Smooth muscle cell (in vitro differentiated cells): ENCODE data around the gene LIF. TPM values are rescaled to one million over a fixed set of nuclear protein-coding genes. Genes with fewer than 3 reads are reported as not detected.

Experiments
- DNase-seq: peaks from one replicate; lab custom pipeline; 2025; ENCODE audit not compliant: unreplicated experiment; lab: John Stamatoyannopoulos, UW
- H2AFZ ChIP-seq: fragments of 200-600 bp; sonication (generic); 2 replicates; pipeline ENCODE4 v1.6.0; 2016; ENCODE audit warnings: antibody characterized with exemption, low read depth, mild to moderate bottlenecking
- H3F3A ChIP-seq: fragments of 200-600 bp; sonication (generic); 2 replicates; pipeline ENCODE4 v1.6.0; 2017; ENCODE audit warnings: antibody characterized with exemption, low read depth
- H3K27ac ChIP-seq: fragments of 200-600 bp; sonication (generic); 2 replicates; pipeline ENCODE4 v1.5.1; 2016; ENCODE audit warnings: low read depth, mild to moderate bottlenecking
- H3K27me3 ChIP-seq: fragments of 200-600 bp; sonication (generic); 2 replicates; pipeline ENCODE4 v1.6.1; 2016; ENCODE audit warnings: low read depth, mild to moderate bottlenecking
- H3K36me3 ChIP-seq: fragments of 200-600 bp; sonication (generic); 2 replicates; pipeline ENCODE4 v1.5.1; 2016; ENCODE audit warnings: low read depth
- H3K4me1 ChIP-seq: fragments of 200-600 bp; sonication (generic); 2 replicates; pipeline ENCODE4 v1.5.1; 2016; ENCODE audit warnings: low read depth
- H3K4me2 ChIP-seq: fragments of 200-600 bp; sonication (generic); 2 replicates; pipeline ENCODE4 v1.6.0; 2016; ENCODE audit warnings: mild to moderate bottlenecking
- H3K4me3 ChIP-seq: fragments of 200-600 bp; sonication (generic); 2 replicates; pipeline ENCODE4 v1.5.1; 2016; ENCODE audit warnings: mild to moderate bottlenecking
- H3K79me2 ChIP-seq: fragments of 200-600 bp; sonication (generic); 2 replicates; pipeline ENCODE4 v1.6.0; 2016; ENCODE audit warnings: low read depth, mild to moderate bottlenecking
- H3K9ac ChIP-seq: fragments of 200-600 bp; sonication (generic); 2 replicates; pipeline ENCODE4 v1.6.0; 2016; ENCODE audit warnings: low read depth
- H3K9me3 ChIP-seq: fragments of 200-600 bp; sonication (generic); replicated peaks from 2 replicates; pipeline ENCODE4 v1.5.1; 2016; ENCODE audit warnings: low read depth
- H4K20me1 ChIP-seq: fragments of 200-600 bp; sonication (generic); 2 replicates; pipeline ENCODE4 v1.6.0; 2016; ENCODE audit warnings: low read depth
- WGBS: methylation state at CpG from one replicate; pipeline ENCODE4 v1.1.7; 2016; ENCODE audit warnings: low lambda C conversion rate; 5-methylcytosine and 5-hydroxymethylcytosine counted together
- polyA plus RNA-seq: library from polyadenylated mRNA; unstranded; fragments of >200 nt; fragmentation: Nextera tagmentation; extraction: Ambion mirVana; gene quantifications from 2 replicates; pipeline ENCODE4 v1.2.1, GENCODE V29; 2016
- total RNA-seq: library from RNA; depleted of rRNA; stranded (reverse); fragments of >200 nt; gene quantifications from 2 replicates; pipeline ENCODE4 v1.2.3, GENCODE V29; 2014
- TF ChIP-seq, protein P1 (sequence below): fragments of 200-600 bp; sonication (generic); IDR thresholded peaks from 2 replicates; pipeline ENCODE4 v1.5.1; 2017; ENCODE audit warnings: borderline replicate concordance, mild to moderate bottlenecking, antibody characterized with exemption; ENCODE audit not compliant: insufficient read depth, poor library complexity, severe bottlenecking

Gene LIF
- total and polyA plus RNA-seq, 2 experiments from 2014 or later: 29.9 to 31.2 TPM

DNA sequence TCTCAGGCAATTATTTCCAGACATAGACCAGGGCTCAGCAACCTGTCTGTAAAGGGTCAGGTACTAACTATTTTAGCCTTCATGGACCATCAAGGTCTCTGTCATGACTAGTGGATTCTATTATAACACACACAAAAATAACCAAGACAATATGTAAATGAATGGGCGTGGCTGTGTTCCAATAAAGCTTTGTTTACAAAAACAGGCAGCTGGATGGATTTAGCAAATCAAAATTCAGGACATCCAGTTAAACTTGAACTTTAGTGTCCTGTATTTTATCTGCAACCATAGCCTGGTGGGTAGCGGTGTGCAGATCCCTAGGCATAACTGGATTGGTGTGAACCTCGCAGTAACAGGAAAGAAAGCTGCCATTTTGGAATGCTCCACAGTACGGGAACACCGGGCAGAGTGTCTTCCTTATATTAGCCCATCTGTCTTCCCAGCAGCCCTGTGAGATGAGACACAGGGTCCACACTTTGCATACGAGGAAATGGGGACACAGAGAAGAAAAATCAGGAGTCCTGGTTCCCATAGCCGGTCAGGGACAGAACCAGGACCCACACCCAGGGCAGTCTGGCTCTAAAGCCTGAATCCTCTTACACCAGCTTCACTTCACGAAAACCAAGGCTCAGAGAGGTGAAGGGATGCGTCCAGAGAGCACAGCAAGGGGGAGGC lies 15.6 kb downstream of the LIF start:
- peaks cover 19% of the 10 kb centered on the region for H3K4me1 ChIP-seq
- H2AFZ ChIP-seq: no peak overlapping the region
- WGBS: 90% methylated on average over 9 of the region's 9 CpGs
- H3K27me3 ChIP-seq: no peaks in the 10 kb centered on the region
- no peak for DNase-seq
- TF ChIP-seq, protein P1, sequence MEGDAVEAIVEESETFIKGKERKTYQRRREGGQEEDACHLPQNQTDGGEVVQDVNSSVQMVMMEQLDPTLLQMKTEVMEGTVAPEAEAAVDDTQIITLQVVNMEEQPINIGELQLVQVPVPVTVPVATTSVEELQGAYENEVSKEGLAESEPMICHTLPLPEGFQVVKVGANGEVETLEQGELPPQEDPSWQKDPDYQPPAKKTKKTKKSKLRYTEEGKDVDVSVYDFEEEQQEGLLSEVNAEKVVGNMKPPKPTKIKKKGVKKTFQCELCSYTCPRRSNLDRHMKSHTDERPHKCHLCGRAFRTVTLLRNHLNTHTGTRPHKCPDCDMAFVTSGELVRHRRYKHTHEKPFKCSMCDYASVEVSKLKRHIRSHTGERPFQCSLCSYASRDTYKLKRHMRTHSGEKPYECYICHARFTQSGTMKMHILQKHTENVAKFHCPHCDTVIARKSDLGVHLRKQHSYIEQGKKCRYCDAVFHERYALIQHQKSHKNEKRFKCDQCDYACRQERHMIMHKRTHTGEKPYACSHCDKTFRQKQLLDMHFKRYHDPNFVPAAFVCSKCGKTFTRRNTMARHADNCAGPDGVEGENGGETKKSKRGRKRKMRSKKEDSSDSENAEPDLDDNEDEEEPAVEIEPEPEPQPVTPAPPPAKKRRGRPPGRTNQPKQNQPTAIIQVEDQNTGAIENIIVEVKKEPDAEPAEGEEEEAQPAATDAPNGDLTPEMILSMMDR: no peak
- no peak overlapping the region for H3K4me2 ChIP-seq
- H3K36me3 ChIP-seq: no peaks in the 10 kb centered on the region
- H3K27ac ChIP-seq: no peak overlapping the region
- no peak overlapping the region for H3K4me3 ChIP-seq
- H3K9me3 ChIP-seq: no peaks in the 10 kb centered on the region
- H4K20me1 ChIP-seq: no peaks in the 10 kb centered on the region
- H3K9ac ChIP-seq: no peak overlapping the region
- H3F3A ChIP-seq: peaks cover 13% of the 10 kb centered on the region
- H3K79me2 ChIP-seq: no peaks in the 10 kb centered on the region

DNA sequence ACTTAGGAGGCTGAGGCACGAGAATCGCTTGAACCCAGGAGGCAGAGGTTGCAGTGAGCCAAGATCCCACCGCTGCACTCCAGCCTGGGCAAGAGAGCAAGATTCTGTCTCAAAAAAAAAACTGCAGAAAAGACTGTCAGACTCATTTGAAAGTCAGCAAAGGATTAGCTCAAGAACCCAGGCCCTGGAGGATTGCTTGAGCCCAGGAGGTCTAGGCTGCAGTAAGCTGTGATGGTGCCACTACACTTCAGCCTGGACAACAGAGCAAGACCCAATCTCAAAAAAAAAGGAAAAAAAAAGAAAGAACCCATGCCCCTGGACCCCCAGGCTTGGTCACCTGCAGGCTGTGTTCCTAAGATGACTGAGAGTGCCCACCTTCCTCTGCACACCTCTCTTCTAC lies 16.2 kb downstream of the LIF start:
- Histone ChIP-seq H4K20me1 (no peaks in the 10 kb centered on the region), H3K79me2 (no peaks in the 10 kb centered on the region), H3K9ac (no peak overlapping the region), H2AFZ (no peak overlapping the region), H3F3A (peaks cover 12% of the 10 kb centered on the region), H3K4me3 (no peak overlapping the region), H3K9me3 (no peaks in the 10 kb centered on the region), H3K27me3 (no peaks in the 10 kb centered on the region), H3K4me1 (peaks cover 14% of the 10 kb centered on the region), H3K4me2 (no peak overlapping the region), H3K27ac (no peak overlapping the region), H3K36me3 (no peaks in the 10 kb centered on the region)
- 94% methylated on average over 3 of the region's 3 CpGs for WGBS
- TF ChIP-seq, protein P1: no peak
- no peak for DNase-seq

DNA sequence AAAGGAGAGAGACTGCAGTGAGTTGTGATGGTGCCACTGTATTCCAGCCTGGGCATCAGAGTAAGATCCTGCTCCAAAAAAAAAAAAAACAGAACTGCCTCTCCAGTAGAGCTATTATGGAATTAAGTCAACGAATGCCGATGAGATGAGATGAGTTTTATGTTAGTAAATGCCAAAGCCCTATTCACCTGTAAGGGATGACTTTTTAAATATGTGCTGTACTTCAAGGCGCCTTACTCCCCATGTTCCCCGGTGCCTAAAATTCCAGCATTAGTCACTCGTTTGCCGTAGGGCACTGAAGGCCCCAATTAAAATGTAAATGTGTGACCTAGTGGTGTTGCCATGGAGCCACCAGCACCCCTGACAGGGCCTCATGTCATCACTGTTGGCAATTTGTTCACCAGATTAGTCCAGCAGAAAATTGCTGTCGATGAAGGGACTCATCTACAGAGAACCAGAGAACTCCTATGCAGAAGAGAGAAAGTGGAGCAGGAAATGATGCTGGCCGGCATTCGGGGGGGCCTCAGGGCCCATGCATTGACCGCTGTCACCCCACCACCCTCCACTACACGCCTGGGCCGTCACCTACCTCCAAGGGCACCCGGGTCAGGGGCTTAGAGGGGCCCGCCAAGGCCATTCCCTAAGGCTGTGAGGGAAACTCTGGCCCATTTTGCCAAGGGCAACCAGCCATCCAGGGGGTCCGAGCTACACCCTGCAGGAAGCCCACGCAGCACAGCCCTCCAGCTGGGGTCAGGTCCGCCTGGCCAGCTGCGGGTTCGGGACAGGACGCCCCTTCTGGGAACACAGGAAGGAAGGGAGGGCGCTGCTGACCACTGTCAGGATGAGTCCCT lies 17.8 kb downstream of the LIF start:
- Histone ChIP-seq H3K9ac (peak overlapping the region; percentile 32), H3K27ac (peak overlapping the region; percentile 28), H3K36me3 (no peaks in the 10 kb centered on the region), H3K4me2 (no peak overlapping the region), H3K4me3 (no peak overlapping the region), H3K9me3 (no peaks in the 10 kb centered on the region), H3K4me1 (peaks cover 5% of the 10 kb centered on the region), H3K27me3 (no peaks in the 10 kb centered on the region), H3K79me2 (no peaks in the 10 kb centered on the region), H4K20me1 (no peaks in the 10 kb centered on the region), H2AFZ (no peak overlapping the region), H3F3A (peaks cover 17% of the 10 kb centered on the region)
- no peak for DNase-seq
- TF ChIP-seq, protein P1: no peak
- WGBS: 67% methylated on average over 20 of the region's 21 CpGs
